Hematopoietic multipotent progenitor cell treated with erythropoietin and hydrocortisone succinate and interleukin-3 and kit ligand, for 8 days (in vitro differentiated cells): ENCODE measurements around the gene SHFL.

Source experiments
- DNase-seq: peaks from one replicate; pipeline ENCODE4 v3.0.0-alpha.2; 2015

Gene SHFL

DNA sequence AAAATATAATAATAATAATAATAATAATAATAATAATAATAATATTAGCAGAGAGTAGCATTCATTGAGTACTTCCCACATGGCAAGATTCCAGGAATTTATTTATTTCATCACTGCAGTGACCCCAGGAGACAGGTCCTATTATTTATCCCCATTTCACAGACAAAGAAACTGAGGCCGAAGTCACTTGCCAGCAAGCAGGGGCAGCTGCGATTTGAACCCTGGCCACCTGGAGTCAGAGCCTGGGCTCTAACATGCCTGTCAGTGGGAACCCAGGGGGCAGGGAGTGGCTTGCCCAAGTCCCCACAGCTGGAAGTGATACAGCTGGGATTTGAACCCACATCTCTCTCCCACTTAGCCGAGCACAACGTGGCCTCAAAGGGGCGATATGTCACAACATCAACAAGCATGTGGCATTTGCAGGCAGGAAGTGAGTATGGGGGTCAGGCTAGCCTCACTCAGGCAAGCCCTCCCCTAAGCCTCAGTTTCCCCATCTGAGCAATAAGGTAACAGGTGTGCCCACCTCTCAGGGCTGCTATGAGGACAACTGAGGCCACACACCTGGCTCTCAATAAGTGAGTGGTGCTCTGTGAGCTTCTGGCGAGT, 2.9 kb downstream of the SHFL start:
- no peak for DNase-seq

DNA sequence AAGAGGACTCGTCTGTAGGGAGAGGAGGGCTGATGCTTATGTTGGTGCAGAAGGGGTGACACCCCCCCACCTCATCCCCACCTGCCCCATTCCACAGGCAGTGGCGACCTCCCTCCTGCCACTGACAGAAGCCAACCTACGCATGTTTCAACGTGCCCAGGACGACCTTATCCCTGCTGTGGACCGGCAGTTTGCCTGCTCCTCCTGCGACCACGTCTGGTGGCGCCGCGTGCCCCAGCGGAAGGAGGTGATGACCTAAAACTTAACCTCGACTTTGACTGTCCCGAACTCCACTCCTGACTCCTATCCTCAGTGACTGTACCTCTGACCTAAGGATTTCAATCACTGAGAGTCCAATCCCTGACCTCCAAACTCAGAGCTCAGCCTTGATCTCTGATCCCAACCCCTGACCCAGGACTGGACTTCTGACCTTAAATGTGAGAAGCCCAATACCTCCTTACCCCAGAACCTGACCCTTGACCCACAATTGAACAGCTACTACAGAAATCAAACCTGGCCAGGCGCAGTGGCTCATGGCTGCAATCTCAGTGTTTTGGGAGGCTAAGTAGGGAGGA, 3.8 kb downstream of the SHFL start:
- no peak for DNase-seq

DNA sequence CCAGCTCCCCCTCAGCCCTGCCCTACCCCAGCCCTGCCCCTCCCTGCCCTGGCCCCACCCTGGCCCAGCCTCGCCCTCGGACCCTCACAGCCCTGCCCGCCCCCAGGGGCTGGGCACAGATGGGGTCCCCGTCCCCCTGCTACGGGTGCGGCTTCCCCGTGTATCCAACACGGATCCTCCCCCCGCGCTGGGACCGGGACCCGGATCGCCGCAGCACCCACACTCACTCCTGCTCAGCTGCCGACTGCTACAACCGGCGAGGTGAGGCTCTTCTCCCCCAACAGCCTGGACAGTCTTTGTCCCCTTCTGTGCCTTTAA, 5.2 kb downstream of the SHFL start:
- no peak for DNase-seq

DNA sequence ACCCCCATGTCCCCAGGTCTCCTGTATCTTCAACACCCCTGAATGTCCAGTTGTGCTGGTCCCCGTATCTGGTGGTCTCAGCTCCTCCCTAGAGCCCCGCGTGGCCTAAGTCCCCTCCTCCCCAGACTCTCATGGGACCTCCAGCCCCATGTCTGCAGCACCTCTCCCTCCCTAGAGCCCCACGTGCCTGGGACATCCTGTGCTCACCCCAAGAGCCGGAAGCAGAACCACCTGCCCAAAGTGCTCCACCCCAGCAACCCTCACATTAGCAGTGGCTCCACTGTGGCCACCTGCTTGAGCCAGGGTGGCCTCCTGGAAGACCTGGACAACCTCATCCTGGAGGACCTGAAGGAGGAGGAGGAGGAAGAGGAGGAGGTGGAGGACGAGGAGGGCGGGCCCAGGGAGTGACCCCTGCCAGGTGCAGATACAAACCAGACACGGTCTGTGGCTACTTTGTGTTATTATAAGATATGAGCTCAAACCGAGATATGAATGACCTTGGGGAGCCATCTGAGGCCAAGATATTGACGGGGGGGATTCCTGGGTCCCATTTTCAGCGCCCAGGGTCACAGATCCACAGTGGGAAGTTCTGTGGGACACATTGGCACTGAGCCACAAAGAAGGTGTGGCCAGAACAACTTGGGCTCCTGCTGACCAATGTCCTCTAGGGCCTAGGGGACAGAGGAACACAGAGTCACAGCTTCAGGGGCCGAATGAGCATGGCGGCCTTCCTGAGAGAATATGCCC, 6.0 kb downstream of the SHFL start:
- DNase-seq: peak; percentile 59

DNA sequence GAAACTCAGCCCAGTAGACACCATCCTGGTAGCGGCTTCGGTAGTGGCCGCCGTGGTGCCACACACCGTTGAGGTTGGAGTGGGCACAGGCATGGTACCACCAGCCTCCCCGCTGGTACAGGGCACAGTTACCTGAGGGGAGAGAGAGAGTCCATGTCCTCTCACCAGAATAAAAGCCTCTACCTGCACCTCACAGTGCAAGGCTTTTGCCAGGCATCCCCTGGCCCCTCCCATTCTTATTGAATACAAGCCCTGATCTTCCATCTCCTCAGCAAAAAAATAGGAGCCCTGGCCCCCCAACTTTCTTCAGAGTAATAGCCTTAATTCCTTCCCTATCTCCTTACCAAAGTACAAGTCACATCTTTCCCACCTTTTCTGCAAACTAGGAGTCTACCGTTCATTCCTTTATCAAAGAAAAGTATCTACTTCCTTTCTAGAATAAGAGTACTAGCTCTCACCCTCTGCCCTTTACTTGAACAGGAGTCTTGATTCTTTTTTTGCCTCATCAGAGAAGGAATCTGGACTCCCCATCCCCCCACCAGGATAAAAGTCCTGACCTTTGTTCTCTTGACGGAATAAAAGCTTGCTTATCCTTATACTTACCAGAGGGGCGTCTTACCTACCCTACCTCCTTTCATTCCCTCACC, 6.7 kb downstream of the SHFL start:
- DNase-seq: no peak

DNA sequence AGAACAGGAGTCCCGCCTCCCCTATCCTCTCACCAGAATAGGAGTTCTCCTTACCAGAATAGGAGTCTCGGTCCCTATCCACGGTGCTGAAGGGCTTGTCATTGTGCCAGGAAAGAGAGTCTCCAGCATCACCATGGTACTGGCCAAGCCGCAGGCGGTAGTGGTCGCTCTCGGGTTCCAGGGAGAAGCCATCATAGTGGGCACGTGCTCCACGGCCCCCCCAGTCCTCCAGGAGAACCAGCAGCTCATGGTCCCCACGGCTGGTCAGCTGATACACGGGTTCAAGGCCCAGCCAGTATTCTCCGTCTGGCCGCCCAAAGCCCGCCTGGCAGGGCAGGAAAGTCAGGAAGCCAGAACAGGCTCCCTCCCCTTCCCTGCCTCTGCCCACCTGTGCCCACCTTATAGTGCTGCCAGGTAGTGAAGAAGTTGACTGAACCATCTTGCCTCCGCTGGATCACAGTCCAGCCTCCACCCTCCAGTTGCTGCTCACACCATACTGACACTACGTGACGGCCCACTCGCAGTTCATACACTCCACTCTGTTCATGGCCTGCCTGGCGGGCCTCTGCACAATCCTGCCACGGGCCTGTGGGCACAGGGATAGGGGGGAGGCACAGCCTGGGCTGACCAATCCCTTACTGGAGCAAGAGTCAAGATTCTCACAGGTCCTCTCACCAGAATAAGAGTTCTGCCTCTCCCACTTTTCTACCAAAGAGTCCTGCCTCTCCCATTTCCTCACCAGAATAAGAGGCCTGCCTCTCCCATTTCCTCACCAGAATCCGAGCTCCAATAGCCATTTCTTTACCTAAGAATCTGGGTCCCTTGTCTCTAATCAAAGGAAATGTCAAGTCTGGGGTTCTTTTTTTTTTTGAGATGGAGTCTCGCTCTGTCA, 7.4 kb downstream of the SHFL start:
- DNase-seq: no peak

DNA sequence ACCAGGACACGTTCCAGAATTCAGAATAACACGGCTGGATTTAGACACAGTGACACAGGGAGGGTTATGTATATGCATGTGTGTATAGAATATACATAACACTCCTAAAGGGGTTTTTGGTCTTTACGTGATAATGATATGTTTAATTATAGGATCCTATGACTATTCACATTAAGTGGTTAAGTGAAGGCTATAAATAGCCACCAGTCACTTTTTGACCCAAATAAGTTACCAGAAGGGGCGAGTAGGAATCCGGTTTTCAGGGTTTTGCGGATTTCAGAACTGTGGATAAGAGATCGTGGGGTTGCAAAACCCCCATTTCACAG, 9.5 kb downstream of the SHFL start:
- no peak for DNase-seq

DNA sequence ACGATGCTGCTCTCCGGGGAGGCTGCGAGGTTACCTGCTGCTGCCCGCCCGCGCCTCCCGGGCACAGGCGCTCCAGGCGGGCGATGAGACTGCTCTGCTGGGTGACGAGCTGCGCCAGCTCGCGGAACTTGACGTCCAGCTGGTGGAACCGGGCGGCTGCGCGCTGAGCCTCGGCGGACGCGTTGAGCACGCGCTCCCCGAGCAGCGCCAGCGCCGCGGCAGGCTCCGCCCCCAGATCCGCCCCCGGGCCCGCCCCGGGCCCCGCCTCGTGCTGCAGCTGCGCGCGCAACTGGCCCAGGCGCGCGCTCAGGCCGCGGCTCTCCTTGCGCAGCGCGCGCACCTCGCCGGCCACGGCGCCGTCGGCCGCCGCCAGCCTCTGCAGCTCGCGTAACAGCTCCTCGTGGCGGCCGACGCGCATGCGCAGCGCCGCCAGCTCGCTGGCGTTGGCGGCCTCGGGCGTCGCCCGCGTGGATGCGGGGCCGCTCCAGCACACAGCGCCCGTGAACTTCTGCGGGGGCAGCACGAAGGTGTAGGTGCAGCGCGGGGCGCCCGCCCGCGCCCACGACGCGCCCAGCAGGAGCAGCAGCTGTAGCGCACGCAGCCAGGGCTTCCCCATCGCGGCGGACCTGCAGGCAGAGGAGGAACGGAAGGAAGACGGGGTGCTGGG, 10.0 kb downstream of the SHFL start:
- peak; percentile 90 for DNase-seq

DNA sequence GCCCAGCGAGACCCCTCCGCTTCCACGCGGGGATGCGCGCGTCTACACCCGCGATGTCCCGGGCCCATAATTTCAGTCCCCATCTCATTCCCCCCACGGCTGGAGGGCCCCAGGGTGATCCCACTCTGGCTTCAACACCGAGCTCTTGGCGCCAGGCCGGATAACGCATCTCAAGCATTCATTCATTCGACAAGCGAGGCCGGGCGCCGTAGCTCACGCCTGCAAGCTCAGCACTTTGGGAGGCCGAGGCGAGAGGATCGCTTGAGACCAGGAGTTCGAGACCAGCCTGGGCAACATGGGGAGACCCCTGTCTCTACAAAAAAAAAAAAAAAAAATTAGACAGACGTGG, 10.5 kb downstream of the SHFL start:
- DNase-seq: no peak

DNA sequence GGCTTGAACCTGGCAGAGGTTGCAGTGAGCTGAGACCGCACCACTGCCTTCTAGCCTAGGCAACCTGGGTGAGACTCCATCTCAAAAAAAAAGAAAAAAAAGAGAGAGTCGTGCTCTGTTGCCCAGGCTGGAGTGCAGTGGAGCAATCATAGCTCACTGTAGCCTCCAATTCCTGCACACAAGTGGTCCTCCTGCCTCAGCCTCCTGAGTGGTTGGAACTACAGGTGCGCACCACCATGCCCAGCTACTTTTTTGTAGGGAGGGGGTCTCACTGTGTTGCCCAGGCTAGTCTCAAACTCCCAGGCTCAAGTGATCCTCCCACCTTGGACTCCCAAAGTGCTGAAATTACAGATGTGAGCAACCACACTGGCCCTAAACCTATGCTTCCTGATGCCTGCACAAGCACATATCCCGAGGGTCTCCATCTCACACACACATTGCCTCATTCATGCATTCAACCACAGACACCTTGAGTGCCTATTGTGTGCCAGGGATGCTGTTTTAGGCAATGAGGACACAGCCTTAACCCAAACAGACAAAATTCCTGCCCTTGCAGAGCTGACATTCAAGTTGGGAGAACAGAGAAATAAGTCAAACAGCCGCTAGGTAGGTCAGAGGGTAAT, 14.2 kb downstream of the SHFL start:
- no peak for DNase-seq

DNA sequence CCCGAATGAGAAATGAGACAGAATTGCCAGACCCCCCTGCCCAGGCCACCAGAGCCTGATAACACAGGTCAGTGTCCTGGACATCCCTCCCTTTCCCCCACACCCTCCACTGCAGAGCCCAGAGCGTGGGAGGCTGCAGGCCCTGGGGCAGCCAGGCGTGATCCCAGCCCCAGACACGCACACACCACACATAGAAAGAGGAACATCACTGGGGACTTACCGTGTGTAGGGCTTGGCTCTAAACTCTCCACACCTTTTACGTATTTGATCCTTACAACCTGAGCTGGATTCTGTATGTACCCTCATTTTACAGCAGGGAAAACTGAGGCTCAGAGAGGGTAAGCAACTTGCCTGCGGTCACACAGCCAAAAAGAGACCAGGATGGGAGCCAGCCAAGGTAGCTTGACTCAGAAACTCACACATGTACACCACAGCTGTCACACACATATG, 16.7 kb downstream of the SHFL start:
- DNase-seq: no peak

DNA sequence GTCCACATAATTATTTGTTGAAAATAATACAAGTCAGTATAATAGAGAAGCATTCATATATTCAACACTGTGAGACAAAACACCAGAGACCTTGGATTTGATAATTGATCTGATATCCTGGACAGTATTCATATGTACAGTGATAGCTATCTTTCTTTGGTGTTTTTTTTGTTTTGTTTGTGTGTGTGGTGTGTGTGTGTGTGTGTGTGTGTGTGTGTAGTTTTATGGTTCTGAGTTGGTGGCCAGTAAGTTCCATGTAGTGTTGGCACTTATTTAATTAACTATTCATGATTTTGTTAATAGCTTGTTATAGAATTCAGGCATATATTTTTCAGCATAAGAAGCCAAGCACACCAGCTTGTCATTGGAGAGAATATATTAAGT, 18.0 kb downstream of the SHFL start:
- no peak for DNase-seq

DNA sequence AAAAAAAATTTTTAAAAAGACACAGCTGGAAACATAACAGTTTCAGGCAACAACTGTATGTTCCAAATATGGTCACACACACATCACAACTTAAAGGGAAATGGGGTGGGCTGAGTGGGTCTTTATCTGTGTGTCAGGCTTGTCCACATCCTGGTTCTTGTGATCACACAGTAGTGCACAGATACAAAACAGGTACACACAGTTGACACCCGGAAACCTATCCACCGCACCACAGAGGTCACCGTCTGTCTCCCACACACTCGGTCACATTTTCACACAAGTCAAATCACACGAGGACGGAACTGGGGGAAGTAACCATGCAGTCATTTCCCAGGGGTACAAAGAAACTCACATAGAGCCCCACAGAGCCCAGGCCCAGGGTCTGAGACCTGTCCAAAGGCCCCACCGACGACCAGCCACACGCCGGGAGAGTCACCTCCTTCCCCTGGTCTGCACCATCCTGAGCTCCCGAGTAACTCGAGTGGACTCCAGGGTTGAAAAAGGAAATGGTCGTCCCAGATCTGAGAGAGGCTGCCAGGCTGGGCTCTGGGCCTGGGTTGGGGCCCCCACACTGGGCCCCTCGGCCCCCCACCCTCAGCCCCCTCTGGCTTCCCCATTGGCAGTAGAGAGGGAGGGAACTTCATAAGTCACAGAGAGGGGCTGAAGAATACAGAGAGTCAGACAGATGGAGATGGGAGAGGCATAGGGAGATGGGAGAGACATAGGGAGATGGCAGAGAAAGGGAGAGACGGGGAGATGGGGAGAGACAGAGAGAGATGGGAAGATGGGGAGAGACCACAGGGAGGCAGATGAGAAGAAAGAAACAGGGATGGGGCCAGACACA, 18.8 kb downstream of the SHFL start:
- peak; percentile 81 for DNase-seq

DNA sequence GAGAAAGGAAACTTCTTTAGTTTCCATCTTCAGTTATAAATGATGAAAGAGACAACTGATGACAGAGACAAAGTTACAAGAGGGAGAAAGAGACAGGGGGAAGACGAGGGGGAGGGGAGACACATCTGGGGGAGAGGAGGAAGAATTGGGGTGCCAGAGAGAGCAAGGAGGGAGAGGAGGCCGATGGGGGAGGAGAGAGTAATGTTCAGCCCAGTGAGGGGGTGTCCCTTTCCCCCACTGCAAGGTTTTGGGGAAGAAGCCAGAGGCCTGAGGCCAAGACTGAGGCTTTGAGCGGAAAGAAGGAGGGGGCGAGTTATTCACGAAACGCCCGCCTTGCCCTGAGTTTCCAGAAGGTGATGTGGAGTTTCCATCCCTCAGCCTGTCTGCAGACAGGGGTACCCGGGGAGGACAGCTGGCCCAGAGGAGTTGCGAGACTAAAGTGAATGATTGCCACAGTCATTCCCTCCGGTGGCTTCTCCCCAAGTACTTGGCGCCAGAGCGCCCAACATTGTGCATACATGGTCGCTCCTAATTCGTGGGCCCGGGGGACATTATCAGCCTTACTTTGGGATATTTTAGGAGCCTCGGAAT, 19.5 kb downstream of the SHFL start:
- peak; percentile 38 for DNase-seq

DNA sequence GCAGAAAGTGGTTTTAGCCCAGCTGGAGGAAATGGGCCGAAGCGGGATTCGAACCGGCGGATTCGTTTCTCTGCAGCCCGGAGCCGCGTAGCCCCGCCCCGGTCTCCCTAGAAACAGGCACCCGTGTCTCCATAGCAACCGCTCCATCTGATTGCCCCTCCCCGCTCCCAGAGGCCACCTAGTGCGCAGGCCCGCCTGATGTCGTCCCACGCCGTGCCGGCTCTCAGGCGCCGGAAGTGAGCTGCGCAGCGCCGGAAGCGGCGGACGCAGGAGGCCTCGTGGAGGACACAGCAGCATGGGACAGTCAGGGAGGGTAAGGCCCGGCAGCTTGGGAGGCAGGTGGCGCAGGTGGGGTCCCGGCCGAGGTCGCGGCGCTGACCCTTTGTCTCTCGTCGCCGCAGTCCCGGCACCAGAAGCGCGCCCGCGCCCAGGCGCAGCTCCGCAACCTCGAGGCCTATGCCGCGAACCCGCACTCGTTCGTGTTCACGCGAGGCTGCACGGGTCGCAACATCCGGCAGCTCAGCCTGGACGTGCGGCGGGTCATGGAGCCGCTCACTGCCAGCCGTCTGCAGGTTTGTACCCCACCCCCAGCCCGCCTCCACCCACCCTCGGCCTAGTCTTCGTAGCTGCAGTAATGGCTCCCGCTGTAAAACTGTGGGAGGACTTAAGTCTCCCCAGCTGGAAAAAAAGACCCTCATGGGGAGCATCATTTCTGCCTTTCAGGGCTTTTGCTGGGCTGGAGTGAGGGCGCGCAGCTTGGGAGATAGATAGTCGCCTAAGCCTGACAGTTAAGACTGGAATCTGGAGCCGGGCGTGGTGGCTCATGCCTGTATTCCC, 20.2 kb downstream of the SHFL start, which contains the start of gene PPAN:
Gene PPAN, plus strand, starts transcription at position 263 of the 837 bp plus-strand sequence. Its CDS starts 33 bp downstream, at position 296.
- peak; percentile 99 for DNase-seq

DNA sequence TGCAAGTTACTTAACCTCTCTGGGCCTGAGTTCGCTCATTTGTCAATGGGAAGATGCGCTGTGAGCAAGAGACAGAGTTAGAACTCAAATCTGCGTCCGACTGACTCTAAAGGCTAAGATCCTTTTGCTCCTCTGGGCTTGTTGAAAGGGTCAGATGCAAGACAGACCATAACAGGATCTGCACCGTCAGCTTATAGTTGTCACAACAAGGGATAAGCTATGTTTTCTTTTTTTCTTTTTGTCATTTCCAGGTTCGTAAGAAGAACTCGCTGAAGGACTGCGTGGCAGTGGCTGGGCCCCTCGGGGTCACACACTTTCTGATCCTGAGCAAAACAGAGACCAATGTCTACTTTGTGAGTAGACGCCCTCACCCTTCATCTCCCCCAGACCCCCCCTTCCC, 21.1 kb downstream of the SHFL start:
- DNase-seq: no peak

DNA sequence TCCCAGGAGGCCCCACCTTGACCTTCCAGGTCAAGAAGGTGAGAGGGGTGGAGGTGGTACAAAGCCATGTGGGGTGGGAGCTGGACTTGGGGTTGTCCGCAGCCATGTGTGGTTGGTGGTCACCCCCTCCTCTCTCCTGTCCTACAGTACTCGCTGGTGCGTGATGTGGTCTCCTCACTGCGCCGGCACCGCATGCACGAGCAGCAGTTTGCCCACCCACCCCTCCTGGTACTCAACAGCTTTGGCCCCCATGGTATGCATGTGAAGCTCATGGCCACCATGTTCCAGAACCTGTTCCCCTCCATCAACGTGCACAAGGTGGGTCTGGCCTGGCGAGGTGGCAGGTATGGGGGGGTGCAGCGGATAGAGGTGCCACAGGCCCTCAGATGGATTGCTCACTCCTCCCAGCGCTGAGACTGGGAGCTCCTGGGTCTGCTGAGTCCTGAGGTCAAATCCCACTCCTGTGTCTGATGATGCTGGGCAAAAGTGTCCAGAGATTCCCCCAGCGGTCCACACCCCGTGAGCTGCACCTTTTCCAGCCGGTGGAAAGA, 21.8 kb downstream of the SHFL start:
- no peak for DNase-seq

DNA sequence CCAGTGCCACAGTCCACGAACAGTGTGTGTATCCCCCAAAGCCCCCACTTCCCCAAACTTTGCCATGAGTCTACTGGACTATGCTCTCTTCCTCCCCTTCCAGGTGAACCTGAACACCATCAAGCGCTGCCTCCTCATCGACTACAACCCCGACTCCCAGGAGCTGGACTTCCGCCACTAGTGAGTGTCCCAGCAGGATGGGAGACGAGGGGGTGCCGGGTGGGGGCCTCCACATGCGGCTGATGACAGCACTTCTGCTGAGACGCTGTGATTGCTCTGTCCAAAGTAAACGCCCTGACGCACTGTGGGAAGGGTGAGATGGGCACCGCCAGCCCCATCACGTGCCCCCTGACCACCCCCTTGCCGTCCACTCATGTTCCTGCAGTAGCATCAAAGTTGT, 23.4 kb downstream of the SHFL start:
- no peak for DNase-seq
